Panc1 (cell line): ENCODE measurements around the gene APCDD1L. TPM values are rescaled to one million over a fixed set of nuclear protein-coding genes. Genes with fewer than 3 reads are reported as not detected.

ENCODE experiments used
- ATAC-seq: fragments of 200-7000 bp; cut with Tn5 transposase; 2 replicates; pipeline ENCODE4 v1.9.1; 2020; ENCODE audit warnings: mild to moderate bottlenecking, moderate library complexity
- BruUV-seq: library from RNA; stranded (reverse); fragments of 400-500 nt; replicated peaks from 2 replicates; lab custom pipeline; 2021; lab: Mats Ljungman, UMichigan
- CTCF ChIA-PET: fragments of 300-600 bp; sonication (Branson Sonifier 250); formaldehyde crosslinking; loops from one replicate; lab custom pipeline; 2022; ENCODE audit warnings: antibody characterized with exemption; lab: Charles Lee
- POLR2A ChIA-PET: fragments of 300-600 bp; sonication (Branson Sonifier 250); formaldehyde crosslinking; loops from one replicate; lab custom pipeline; 2022; ENCODE audit warnings: antibody characterized with exemption; lab: Charles Lee
- DNase-seq: peaks from one replicate; pipeline ENCODE4 v3.0.0-alpha.2; 2010; ENCODE audit warnings: low read depth, low spot score
- H3K27ac ChIP-seq: 2 replicates; pipeline ENCODE4 v1.5.1; 2011; ENCODE audit warnings: mild to moderate bottlenecking, low read length, inconsistent platforms
- H3K27me3 ChIP-seq: fragments of 200-500 bp; sonication (Bioruptor generic); 2 replicates; pipeline ENCODE4 v1.6.0; 2014; ENCODE audit warnings: low read length, inconsistent platforms; ENCODE audit not compliant: control insufficient read depth, insufficient read depth
- H3K36me3 ChIP-seq: fragments of 200-500 bp; sonication (Bioruptor generic); 2 replicates; pipeline ENCODE4 v1.5.1; 2014; ENCODE audit warnings: inconsistent platforms, mild to moderate bottlenecking, low read length, moderate library complexity; ENCODE audit not compliant: control insufficient read depth, insufficient read depth
- H3K4me1 ChIP-seq: 2 replicates; pipeline ENCODE4 v1.5.1; 2011; ENCODE audit warnings: inconsistent platforms, mild to moderate bottlenecking, low read length, moderate library complexity; ENCODE audit not compliant: control insufficient read depth, insufficient read depth
- H3K4me3 ChIP-seq, 2 experiments: 2 replicates each; pipeline ENCODE4 v1.5.1; 2011 to 2012; ENCODE audit warnings: low read depth in 2 of 2, low read length in 2 of 2, mild to moderate bottlenecking in 2 of 2, inconsistent platforms in 1 of 2, moderate library complexity in 1 of 2
- H3K9me3 ChIP-seq: fragments of 200-500 bp; sonication (Bioruptor generic); 2 replicates; pipeline ENCODE4 v1.5.1; 2014; ENCODE audit warnings: low read depth, mild to moderate bottlenecking, inconsistent platforms, low read length, moderate library complexity; ENCODE audit not compliant: control insufficient read depth, insufficient read depth
- CTCF ChIP-seq: fragments of 450-650 bp; IDR thresholded peaks from 2 replicates; pipeline ENCODE4 v1.5.1; 2017; ENCODE audit warnings: mild to moderate bottlenecking
- POLR2AphosphoS5 ChIP-seq: IDR thresholded peaks from 2 replicates; pipeline ENCODE4 v1.6.1; 2012; ENCODE audit warnings: mild to moderate bottlenecking, low read depth, low read length, moderate library complexity
- SIN3A ChIP-seq: IDR thresholded peaks from 2 replicates; pipeline ENCODE4 v1.6.1; 2012; ENCODE audit warnings: low read depth, mild to moderate bottlenecking, low read length, moderate library complexity, borderline replicate concordance; ENCODE audit not compliant: insufficient read depth
- TCF7L2 ChIP-seq: IDR thresholded peaks from 2 replicates; pipeline ENCODE4 v1.6.1; 2011; ENCODE audit warnings: mild to moderate bottlenecking, low read depth, low read length, inconsistent platforms
- in situ Hi-C: cut with HindIII; loops from 2 replicates; pipeline ENCODE4 v1.10.0; 2016; ENCODE audit warnings: low sequenced_read_pairs, low pct_unique_long_range_greater_than_20kb
- intact Hi-C: fragments of 100-400 bp; cut with micrococcal nuclease; formaldehyde crosslinking; loops from one replicate; pipeline ENCODE4 v1.10.0; 2022; ENCODE audit not compliant: unreplicated experiment
- total RNA-seq: library from RNA; stranded (reverse); gene quantifications from one replicate; pipeline ENCODE4 v1.2.1, GENCODE V29; 2021; ENCODE audit not compliant: unreplicated experiment
- TF ChIP-seq, protein P1 (sequence below), 2 experiments: IDR thresholded peaks; 2 replicates each; pipeline ENCODE4 v1.6.1; 2011 to 2012; ENCODE audit warnings: low read depth in 2 of 2, control low read depth in 1 of 2, low read length in 1 of 2, mild to moderate bottlenecking in 1 of 2, moderate library complexity in 1 of 2; ENCODE audit not compliant: insufficient read depth in 1 of 2

The APCDD1L gene
- total RNA-seq, 1 experiment from 2014 or later = 0.62 TPM

GRCh38 chr20:58466729-58467571 is 48.2 kb downstream of the APCDD1L start:
- in situ Hi-C loops (no loop called here), intact Hi-C loops (no loop called here)
- H3K27ac ChIP-seq = no peak overlapping the region
- no peaks in the 10 kb centered on the region for H3K36me3 ChIP-seq
- TF ChIP-seq, protein P1, sequence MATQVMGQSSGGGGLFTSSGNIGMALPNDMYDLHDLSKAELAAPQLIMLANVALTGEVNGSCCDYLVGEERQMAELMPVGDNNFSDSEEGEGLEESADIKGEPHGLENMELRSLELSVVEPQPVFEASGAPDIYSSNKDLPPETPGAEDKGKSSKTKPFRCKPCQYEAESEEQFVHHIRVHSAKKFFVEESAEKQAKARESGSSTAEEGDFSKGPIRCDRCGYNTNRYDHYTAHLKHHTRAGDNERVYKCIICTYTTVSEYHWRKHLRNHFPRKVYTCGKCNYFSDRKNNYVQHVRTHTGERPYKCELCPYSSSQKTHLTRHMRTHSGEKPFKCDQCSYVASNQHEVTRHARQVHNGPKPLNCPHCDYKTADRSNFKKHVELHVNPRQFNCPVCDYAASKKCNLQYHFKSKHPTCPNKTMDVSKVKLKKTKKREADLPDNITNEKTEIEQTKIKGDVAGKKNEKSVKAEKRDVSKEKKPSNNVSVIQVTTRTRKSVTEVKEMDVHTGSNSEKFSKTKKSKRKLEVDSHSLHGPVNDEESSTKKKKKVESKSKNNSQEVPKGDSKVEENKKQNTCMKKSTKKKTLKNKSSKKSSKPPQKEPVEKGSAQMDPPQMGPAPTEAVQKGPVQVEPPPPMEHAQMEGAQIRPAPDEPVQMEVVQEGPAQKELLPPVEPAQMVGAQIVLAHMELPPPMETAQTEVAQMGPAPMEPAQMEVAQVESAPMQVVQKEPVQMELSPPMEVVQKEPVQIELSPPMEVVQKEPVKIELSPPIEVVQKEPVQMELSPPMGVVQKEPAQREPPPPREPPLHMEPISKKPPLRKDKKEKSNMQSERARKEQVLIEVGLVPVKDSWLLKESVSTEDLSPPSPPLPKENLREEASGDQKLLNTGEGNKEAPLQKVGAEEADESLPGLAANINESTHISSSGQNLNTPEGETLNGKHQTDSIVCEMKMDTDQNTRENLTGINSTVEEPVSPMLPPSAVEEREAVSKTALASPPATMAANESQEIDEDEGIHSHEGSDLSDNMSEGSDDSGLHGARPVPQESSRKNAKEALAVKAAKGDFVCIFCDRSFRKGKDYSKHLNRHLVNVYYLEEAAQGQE (IDR thresholded peaks at IDR 0.05; ENCODE audit: insufficient read depth in 1 of 2, low read depth in 2 of 2, low read length in 1 of 2) = no peak
- no peak for TF ChIP-seq POLR2AphosphoS5
- TF ChIP-seq CTCF = no peak
- TF ChIP-seq TCF7L2 = no peak
- no peak for TF ChIP-seq SIN3A
- CTCF ChIA-PET = no interaction called here
- no peak overlapping the region for H3K4me3 ChIP-seq
- BruUV-seq = no TSS peak
- ATAC-seq = no peak
- H3K4me1 ChIP-seq = no peaks in the 10 kb centered on the region
- DNase-seq = no peak
- no peaks in the 10 kb centered on the region for H3K9me3 ChIP-seq
- POLR2A ChIA-PET = no interaction called here
- H3K27me3 ChIP-seq = no peaks in the 10 kb centered on the region

GRCh38 chr20:58466095-58466708 is 49.0 kb downstream of the APCDD1L start:
- POLR2A ChIA-PET = no interaction called here

More at GRCh38 chr20:58466095-58466708, 49.0 kb downstream of the APCDD1L start:
- no TSS peak for BruUV-seq
- TF ChIP-seq SIN3A (no peak), POLR2AphosphoS5 (no peak), CTCF (no peak), TCF7L2 (no peak)
- TF ChIP-seq, protein P1 (IDR thresholded peaks at IDR 0.05; ENCODE audit: insufficient read depth in 1 of 2, low read depth in 2 of 2, low read length in 1 of 2) = no peak
- H3K4me3 ChIP-seq = no peak overlapping the region
- no peaks in the 10 kb centered on the region for H3K9me3 ChIP-seq
- no peak for DNase-seq
- in situ Hi-C loops (no loop called here), intact Hi-C loops (no loop called here)
- CTCF ChIA-PET = no interaction called here
- no peak overlapping the region for H3K27ac ChIP-seq
- no peak for ATAC-seq
- H3K36me3 ChIP-seq = no peaks in the 10 kb centered on the region
- H3K4me1 ChIP-seq = no peaks in the 10 kb centered on the region
- H3K27me3 ChIP-seq = no peaks in the 10 kb centered on the region
